NCI-H1105 treated with DMSO at 0.1 percent for 48 hours (cell line): ENCODE measurements around the gene PCF11.

Experiments used
- DNase-seq: peaks from one replicate; lab custom pipeline; 2025; lab: John Stamatoyannopoulos, UW

Gene PCF11

DNA sequence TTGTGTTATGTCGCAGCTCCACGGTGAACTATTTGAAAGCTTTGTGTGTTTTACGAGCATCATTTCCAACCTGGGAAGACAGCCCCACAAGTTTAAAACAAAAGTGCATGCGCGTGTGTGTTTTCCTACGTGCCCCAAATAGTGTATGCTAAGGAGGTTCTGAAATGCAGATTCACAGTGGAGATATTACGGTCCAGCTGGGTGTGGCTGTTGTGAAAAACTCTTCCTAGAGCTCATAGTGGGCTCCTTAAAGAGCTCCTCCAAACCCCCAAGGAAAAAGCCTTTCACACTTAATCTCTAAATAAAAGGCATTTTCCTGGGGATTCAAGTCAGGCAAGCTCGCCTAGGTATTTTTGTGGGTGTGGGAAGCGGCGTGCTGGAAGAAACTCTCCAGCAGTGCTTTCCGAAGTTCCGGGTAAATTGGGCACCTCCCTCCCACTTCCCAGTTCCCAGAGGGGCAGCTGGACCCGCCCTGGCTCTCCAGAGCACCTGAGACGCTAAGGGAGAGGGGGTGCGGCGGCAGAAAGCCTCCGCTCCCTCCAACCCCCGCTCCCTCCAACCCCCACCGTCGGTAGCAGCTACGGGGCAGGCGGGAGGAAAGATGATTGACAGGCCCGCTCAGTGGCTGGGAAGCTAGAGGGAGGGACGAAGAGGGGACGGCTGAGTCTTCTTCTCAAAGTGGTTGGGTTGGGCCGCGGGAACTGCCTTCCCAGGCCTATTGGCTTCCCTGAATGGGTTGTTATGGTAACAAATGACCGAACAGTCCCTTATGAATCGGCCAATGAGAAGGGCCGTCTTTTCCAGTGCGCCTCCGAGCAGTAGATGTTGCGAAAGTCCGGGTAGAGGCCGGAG is 561 bp upstream of the PCF11 start:
- DNase-seq = peak; percentile 100

- peak; percentile 44 for DNase-seq
These were observed 844 bp downstream of the PCF11 start for GRCh38 chr11:83157594-83158356.

DNA sequence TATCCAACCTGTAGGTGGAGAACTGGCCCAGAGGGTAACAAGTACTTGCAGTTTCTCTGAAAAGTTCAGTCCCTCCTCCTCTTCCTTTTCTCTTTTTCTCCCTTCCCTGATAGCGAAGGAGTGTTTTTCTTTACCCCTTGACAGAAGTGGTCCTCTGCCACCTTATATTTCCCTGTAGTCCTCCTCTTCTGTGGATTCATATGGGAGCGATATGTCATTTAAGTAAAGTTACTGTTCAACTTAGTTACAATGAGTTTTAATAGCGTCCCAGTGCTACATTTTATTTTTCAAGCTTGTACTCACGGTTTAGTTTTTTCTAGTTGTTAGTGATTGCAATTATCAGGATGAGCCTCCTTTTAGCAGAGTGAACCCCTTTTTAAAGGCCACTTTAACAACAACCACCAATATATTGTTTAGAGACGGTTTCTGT is 1.4 kb downstream of the PCF11 start:
- no peak for DNase-seq

DNA sequence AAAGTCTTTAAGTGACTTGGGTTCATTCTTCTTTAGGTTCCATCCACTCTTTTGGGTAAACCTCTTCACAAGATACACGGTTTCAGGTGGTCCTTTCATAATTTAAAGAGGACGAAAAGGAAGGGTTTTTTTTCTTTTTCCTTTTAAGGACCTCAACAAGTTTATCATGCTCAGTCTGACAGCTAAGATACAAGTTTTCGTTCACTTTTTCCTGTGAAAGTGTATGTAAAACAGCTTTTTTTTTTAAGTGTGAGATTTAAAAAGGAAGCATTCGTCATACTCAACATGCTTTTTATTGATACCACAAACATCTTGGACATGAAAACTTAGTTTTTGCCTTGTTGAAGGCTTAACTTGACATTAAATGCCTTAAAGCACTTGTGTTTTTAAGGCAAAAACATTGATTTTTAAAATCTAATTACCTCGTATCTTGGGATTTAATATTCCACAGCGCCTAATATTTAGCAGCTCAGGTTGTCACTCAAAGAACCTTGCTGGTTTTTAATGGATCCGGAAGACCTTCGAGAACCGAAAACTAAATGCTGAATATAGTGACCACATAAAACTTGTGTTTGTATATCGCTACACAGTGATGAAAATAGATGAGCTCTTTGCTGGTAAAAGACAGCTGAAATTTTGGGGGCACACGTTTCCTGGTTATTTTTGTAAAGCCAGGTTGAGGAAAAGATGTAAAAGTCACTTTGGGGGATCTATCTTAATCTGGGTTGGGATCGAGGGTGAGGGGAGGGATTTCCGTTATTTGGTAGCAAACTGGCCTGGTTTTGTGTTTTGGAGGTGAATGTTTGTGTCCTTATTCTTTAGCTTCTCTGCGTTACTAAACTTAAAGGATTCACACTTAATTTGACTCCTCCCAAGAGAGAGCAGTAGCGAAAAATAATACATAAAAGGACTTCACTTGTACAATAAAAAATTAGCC is 2.3 kb downstream of the PCF11 start:
- no peak for DNase-seq

- DNase-seq = no peak
These were observed 3.3 kb downstream of the PCF11 start for GRCh38 chr11:83159902-83160865.

GRCh38 chr11:83161610-83162199 is 4.8 kb downstream of the PCF11 start:
- no peak for DNase-seq

GRCh38 chr11:83162377-83162776 is 5.4 kb downstream of the PCF11 start:
- DNase-seq = no peak

GRCh38 chr11:83166193-83166866 is 9.4 kb downstream of the PCF11 start:
- no peak for DNase-seq

- DNase-seq = no peak
These were observed 11.8 kb downstream of the PCF11 start for GRCh38 chr11:83168756-83169155.

GRCh38 chr11:83170865-83171264 is 13.9 kb downstream of the PCF11 start:
- DNase-seq = no peak

- no peak for DNase-seq
These were observed 15.6 kb downstream of the PCF11 start for GRCh38 chr11:83172551-83172950.

DNA sequence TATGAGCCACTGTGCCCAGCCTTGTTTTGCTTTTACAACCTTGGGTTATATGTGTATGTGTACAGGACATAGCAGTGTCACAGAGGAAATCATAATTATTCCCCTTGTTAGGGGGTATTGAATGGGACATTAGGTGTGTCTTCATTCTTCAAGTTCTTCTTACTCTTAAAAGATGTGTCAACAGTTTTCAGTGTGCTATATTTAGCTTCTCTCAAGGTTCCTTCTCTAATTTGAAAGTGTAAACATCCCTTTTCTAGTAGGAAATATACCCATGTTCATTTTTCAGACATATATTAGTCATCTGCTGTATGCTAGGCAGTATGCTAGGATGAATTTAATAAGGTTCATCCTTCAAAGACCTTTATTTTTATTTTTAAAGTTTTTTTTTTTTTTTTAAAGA is 17.1 kb downstream of the PCF11 start:
- DNase-seq = no peak

DNA sequence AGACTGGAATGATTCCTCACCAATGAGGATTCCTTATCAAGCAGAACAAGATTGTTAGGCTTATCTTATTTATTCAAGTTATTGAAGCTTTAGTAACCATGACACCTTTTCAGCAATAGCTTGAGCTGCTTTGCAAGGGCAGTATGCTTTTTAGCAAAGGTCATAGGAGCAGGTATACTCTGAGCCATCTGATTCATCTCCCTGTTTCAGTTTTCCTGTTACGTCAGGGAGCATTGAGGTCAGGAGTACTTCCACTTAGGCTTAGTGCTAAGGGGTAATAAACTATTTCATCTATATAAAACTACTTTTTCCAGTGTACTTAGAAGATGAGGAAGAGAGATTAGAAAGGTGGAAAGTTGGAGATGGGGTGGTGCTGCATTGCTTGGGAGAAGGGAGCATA is 18.9 kb downstream of the PCF11 start:
- DNase-seq = no peak

- no peak for DNase-seq
These were observed 24.9 kb downstream of the PCF11 start for GRCh38 chr11:83181815-83182214.

DNA sequence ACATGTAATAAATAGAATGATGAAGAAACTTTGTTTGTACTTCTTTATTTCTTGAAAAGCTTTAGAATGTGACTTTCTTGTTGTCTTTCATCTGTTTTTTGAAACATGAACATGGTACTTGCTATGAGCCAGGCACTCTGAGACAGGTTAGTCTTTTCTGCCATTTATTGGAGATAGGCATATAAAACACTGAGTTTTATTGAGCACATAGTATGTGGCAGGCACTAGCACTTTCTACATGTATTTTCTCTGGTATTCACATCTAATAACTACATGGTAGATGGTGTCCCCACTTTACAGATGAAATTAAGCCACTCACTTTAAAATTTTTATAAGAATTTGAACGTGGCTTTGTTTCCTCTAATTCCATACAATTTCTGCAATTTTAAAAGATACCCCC is 28.8 kb downstream of the PCF11 start:
- DNase-seq = no peak

- DNase-seq = no peak
These were observed 30.5 kb downstream of the PCF11 start for GRCh38 chr11:83187465-83187864.

GRCh38 chr11:83191491-83191890 is 34.6 kb downstream of the PCF11 start:
- DNase-seq = no peak

GRCh38 chr11:83191986-83192385 is 35.1 kb downstream of the PCF11 start:
- DNase-seq = no peak

- no peak for DNase-seq
These were observed 35.8 kb downstream of the PCF11 start for GRCh38 chr11:83192606-83193245.
